BJ (cell line): ENCODE results near the gene PLEKHA4. TPM values are rescaled to one million over a fixed set of nuclear protein-coding genes. Genes with fewer than 3 reads are reported as not detected.

Experiments used
- CTCF ChIA-PET: fragments of 350-600 bp; formaldehyde crosslinking; extraction: SDS; loops from one replicate; lab custom pipeline; 2021; ENCODE audit warnings: antibody characterized with exemption, inconsistent platforms; lab: Yijun Ruan, JAX
- POLR2A ChIA-PET: fragments of 300-600 bp; sonication (Branson Sonifier 250); formaldehyde crosslinking; extraction: SDS; loops from one replicate; lab custom pipeline; 2021; ENCODE audit warnings: antibody characterized with exemption; lab: Charles Lee
- DNase-seq: peaks from one replicate; pipeline ENCODE4 v3.0.0-alpha.2; 2011; ENCODE audit warnings: low read depth
- H3K27me3 ChIP-seq: 2 replicates; pipeline ENCODE4 v1.6.0; 2011; ENCODE audit warnings: low read length; ENCODE audit not compliant: control insufficient read depth, insufficient read depth
- H3K36me3 ChIP-seq: 2 replicates; pipeline ENCODE4 v1.5.1; 2011; ENCODE audit warnings: low read length; ENCODE audit not compliant: control insufficient read depth, insufficient read depth
- H3K4me3 ChIP-seq: 2 replicates; pipeline ENCODE4 v1.5.1; 2011; ENCODE audit warnings: low read depth, mild to moderate bottlenecking, control low read depth, low read length
- CTCF ChIP-seq: IDR thresholded peaks from 2 replicates; pipeline ENCODE4 v1.5.1; 2011; ENCODE audit warnings: low read depth, mild to moderate bottlenecking, control low read depth, inconsistent platforms, low read length, moderate library complexity; ENCODE audit not compliant: insufficient read depth
- polyA plus RNA-seq: library from polyadenylated mRNA; depleted of rRNA; stranded (reverse); fragments of >200 nt; gene quantifications from 2 replicates; pipeline ENCODE4 v1.2.3, GENCODE V29; 2011

Gene PLEKHA4
- polyA plus RNA-seq, 1 experiment = 5.4 TPM

GRCh38 chr19:48870048-48870447 lies 1.6 kb upstream of the PLEKHA4 start:
- ChIA-PET POLR2A (no interaction called here), CTCF (interaction anchor here (0.7 to 1.3 kb wide), 2 partner anchors 82 to 130 kb away, joined by 3 to 4 read pairs; no protein-coding TSS in a partner anchor)
- H3K27me3 ChIP-seq = no peaks in the 10 kb centered on the region
- DNase-seq = no peak
- no peak for TF ChIP-seq CTCF
- no peak overlapping the region for H3K4me3 ChIP-seq
- H3K36me3 ChIP-seq = peaks cover 17% of the 10 kb centered on the region

- TF ChIP-seq CTCF = no peak
- DNase-seq = no peak
- peak overlapping the region; percentile 46 for H3K4me3 ChIP-seq
- ChIA-PET POLR2A (interaction anchor here (0.8 kb wide), 1 partner anchor 244 kb away, joined by 3 read pairs; no protein-coding TSS in a partner anchor), CTCF (interaction anchor here (1.3 to 1.6 kb wide), 2 partner anchors 13 to 80 kb away, joined by 6 to 7 read pairs; no protein-coding TSS in a partner anchor)
- peaks cover 7% of the 10 kb centered on the region for H3K36me3 ChIP-seq
- H3K27me3 ChIP-seq = no peaks in the 10 kb centered on the region
Observed at GRCh38 chr19:48867746-48868113, 687 bp downstream of the PLEKHA4 start.

- no peak for TF ChIP-seq CTCF
- Histone ChIP-seq H3K27me3 (no peaks in the 10 kb centered on the region), H3K36me3 (peaks cover 7% of the 10 kb centered on the region), H3K4me3 (peak overlapping the region; percentile 46)
- CTCF ChIA-PET = interaction anchor here (1.0 to 1.6 kb wide), 3 partner anchors 12 to 79 kb away, joined by 3 to 7 read pairs (median 6); no protein-coding TSS in a partner anchor
- no peak for DNase-seq
- POLR2A ChIA-PET = interaction anchor here (0.8 kb wide), 1 partner anchor 244 kb away, joined by 3 read pairs; no protein-coding TSS in a partner anchor
Observed at GRCh38 chr19:48867123-48867745, 1.2 kb downstream of the PLEKHA4 start.

GRCh38 chr19:48866692-48867091 lies 1.7 kb downstream of the PLEKHA4 start:
- TF ChIP-seq CTCF = no peak
- POLR2A ChIA-PET = interaction anchor here (0.8 kb wide), 1 partner anchor 243 kb away, joined by 3 read pairs; no protein-coding TSS in a partner anchor
- H3K36me3 ChIP-seq = peaks cover 7% of the 10 kb centered on the region
- H3K4me3 ChIP-seq = peak overlapping the region; percentile 46
- CTCF ChIA-PET = interaction anchor here (1.0 to 1.3 kb wide), 2 partner anchors 12 to 22 kb away, joined by 3 to 6 read pairs; no protein-coding TSS in a partner anchor
- H3K27me3 ChIP-seq = no peaks in the 10 kb centered on the region
- no peak for DNase-seq

- CTCF ChIA-PET = interaction anchor here (0.7 kb wide), 1 partner anchor 81 kb away, joined by 4 read pairs; no protein-coding TSS in a partner anchor
Observed at GRCh38 chr19:48862827-48863226, 5.6 kb downstream of the PLEKHA4 start.

More at GRCh38 chr19:48862827-48863226, 5.6 kb downstream of the PLEKHA4 start:
- TF ChIP-seq CTCF = no peak
- Histone ChIP-seq H3K4me3 (no peak overlapping the region), H3K27me3 (no peaks in the 10 kb centered on the region), H3K36me3 (peaks cover 13% of the 10 kb centered on the region)
- POLR2A ChIA-PET = no interaction called here
- DNase-seq = no peak
